ENCODE measurements around the gene EIF3M. TPM values are rescaled to one million over a fixed set of nuclear protein-coding genes. Genes with fewer than 3 reads are reported as not detected.

EIF3M gene
- total and polyA plus RNA-seq, 7 donors = 135 to 435 (median 197) TPM

DNA sequence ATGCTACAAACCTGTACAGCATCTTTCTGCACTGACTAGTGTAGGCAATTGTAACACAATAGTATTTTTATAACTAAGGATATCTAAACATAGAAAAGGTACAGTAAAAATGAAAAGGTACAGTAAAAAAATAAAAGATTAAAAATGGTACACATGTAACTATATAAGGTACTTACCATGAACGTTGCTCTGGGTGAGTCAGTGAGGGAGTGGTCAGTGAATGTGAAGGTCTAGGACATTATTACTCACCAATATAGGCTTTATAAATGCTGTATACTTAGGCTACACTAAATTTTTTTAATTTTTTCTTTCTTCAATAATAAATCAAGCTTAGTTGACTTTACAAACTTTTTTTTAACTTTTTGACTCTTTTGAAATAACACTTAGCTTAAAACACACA is 59.9 kb downstream of the EIF3M start:
- Histone ChIP-seq H3K27ac (no peak overlapping the region), H3K27me3 (ENCODE audit: insufficient read depth in 3 of 3, low read length in 2 of 3) (peaks cover 0 to 3% (median 0%) of the 10 kb centered on the region in 3 donors), H3K9me3 (no peaks in the 10 kb centered on the region), H3K36me3 (ENCODE audit: insufficient read depth in 1 of 2, low read depth in 1 of 2) (no peaks in the 10 kb centered on the region), H3K4me1 (no peaks in the 10 kb centered on the region), H3K4me3 (no peak overlapping the region)
- intact Hi-C loops (cut with DNase I) = no loop called here
- TF ChIP-seq, protein P1, sequence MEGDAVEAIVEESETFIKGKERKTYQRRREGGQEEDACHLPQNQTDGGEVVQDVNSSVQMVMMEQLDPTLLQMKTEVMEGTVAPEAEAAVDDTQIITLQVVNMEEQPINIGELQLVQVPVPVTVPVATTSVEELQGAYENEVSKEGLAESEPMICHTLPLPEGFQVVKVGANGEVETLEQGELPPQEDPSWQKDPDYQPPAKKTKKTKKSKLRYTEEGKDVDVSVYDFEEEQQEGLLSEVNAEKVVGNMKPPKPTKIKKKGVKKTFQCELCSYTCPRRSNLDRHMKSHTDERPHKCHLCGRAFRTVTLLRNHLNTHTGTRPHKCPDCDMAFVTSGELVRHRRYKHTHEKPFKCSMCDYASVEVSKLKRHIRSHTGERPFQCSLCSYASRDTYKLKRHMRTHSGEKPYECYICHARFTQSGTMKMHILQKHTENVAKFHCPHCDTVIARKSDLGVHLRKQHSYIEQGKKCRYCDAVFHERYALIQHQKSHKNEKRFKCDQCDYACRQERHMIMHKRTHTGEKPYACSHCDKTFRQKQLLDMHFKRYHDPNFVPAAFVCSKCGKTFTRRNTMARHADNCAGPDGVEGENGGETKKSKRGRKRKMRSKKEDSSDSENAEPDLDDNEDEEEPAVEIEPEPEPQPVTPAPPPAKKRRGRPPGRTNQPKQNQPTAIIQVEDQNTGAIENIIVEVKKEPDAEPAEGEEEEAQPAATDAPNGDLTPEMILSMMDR (IDR thresholded peaks at IDR 0.05) = no peak
- ATAC-seq (no peak), DNase-seq (no peak)
- 49 to 59% (median 53%) methylated on average over 1 of the region's 1 CpG for WGBS, 3 donors

Other genes with a start within 250 kb of the EIF3M start
- gene WT1, start 148.3 kb upstream of the EIF3M start, total RNA-seq = 1 to 10 TPM in 1 of 4 donors, under 1 TPM in 3; 0.17 to 1.5 (median 0.31) TPM
- gene WT1, start 148.3 kb upstream of the EIF3M start, polyA plus RNA-seq = under 1 TPM in 1 of 3 donors, not detected in 2; 0.03 TPM
- gene CCDC73, start 210.8 kb downstream of the EIF3M start, total RNA-seq = not detected
- gene CCDC73, start 210.8 kb downstream of the EIF3M start, polyA plus RNA-seq = under 1 TPM in 1 of 3 donors, not detected in 2; 0.01 TPM
- gene PRRG4, start 246.1 kb downstream of the EIF3M start, total RNA-seq = under 1 TPM; 0.08 to 0.40 (median 0.25) TPM
- gene PRRG4, start 246.1 kb downstream of the EIF3M start, polyA plus RNA-seq = under 1 TPM; 0.05 to 0.58 (median 0.13) TPM